SHP77 (cell line): ENCODE measurements around the gene HEPN1.
"Not testable (repeated sequence)": the region's sequence is repeated elsewhere in the genome, so short reads cannot be mapped to it uniquely, and the experiment has no call there.

Source experiments
- DNase-seq, 2 experiments: peaks; one replicate each; lab custom pipeline; 2025; lab: John Stamatoyannopoulos, UW

Gene HEPN1

GRCh38 chr11:124942466-124943253 lies 23.6 kb downstream of the HEPN1 start:
- no peak for DNase-seq

- DNase-seq: no peak
These were observed 24.2 kb downstream of the HEPN1 start for GRCh38 chr11:124943254-124943616.

- DNase-seq: no peak
These were observed 24.7 kb downstream of the HEPN1 start for GRCh38 chr11:124943741-124944140.

- no peak for DNase-seq
These were observed 25.5 kb downstream of the HEPN1 start for GRCh38 chr11:124944565-124944964.

- DNase-seq: no peak
These were observed 26.8 kb downstream of the HEPN1 start for GRCh38 chr11:124945826-124946225.

GRCh38 chr11:124946735-124947141 lies 27.7 kb downstream of the HEPN1 start:
- DNase-seq: no peak

GRCh38 chr11:124950601-124951330 lies 31.7 kb downstream of the HEPN1 start:
- DNase-seq: no peak

- DNase-seq: no peak
These were observed 32.3 kb downstream of the HEPN1 start for GRCh38 chr11:124951341-124951740.

GRCh38 chr11:124953753-124954589 lies 34.9 kb downstream of the HEPN1 start, which contains the start of gene CCDC15:
Gene CCDC15, plus strand, starts transcription at chr11:124954202. Its CDS starts 531 bp downstream, at chr11:124954733.
- peak; percentile 97 to 98 for DNase-seq

- no peak for DNase-seq
These were observed 35.5 kb downstream of the HEPN1 start for GRCh38 chr11:124954590-124954955.

GRCh38 chr11:124955035-124955434 lies 36.0 kb downstream of the HEPN1 start:
- DNase-seq: no peak

GRCh38 chr11:124961972-124962609 lies 43.0 kb downstream of the HEPN1 start:
- peak; percentile 6 to 37 for DNase-seq

- not testable (repeated sequence) for DNase-seq
These were observed 49.1 kb downstream of the HEPN1 start for GRCh38 chr11:124968197-124968596.
